ENCODE measurements around the gene PERM1. TPM values are rescaled to one million over a fixed set of nuclear protein-coding genes. Genes with fewer than 3 reads are reported as not detected.

The PERM1 gene
- total RNA-seq, 1 donor = 0.43 TPM

- H3K4me3 ChIP-seq (ENCODE audit: low read depth, low read length) = no peak overlapping the region
- no peak for DNase-seq (ENCODE audit: low read depth)
- no peak for TF ChIP-seq CTCF (IDR thresholded peaks at IDR 0.05; ENCODE audit: insufficient read depth, low read depth, low read length)
These were observed 1.0 kb upstream of the PERM1 start for GRCh38 chr1:982765-983436.

GRCh38 chr1:981491-981954 is 370 bp downstream of the PERM1 start:
- H3K4me3 ChIP-seq (ENCODE audit: low read depth, low read length) = no peak overlapping the region
- DNase-seq (ENCODE audit: low read depth) = no peak
- no peak for TF ChIP-seq CTCF (IDR thresholded peaks at IDR 0.05; ENCODE audit: insufficient read depth, low read depth, low read length)

DNA sequence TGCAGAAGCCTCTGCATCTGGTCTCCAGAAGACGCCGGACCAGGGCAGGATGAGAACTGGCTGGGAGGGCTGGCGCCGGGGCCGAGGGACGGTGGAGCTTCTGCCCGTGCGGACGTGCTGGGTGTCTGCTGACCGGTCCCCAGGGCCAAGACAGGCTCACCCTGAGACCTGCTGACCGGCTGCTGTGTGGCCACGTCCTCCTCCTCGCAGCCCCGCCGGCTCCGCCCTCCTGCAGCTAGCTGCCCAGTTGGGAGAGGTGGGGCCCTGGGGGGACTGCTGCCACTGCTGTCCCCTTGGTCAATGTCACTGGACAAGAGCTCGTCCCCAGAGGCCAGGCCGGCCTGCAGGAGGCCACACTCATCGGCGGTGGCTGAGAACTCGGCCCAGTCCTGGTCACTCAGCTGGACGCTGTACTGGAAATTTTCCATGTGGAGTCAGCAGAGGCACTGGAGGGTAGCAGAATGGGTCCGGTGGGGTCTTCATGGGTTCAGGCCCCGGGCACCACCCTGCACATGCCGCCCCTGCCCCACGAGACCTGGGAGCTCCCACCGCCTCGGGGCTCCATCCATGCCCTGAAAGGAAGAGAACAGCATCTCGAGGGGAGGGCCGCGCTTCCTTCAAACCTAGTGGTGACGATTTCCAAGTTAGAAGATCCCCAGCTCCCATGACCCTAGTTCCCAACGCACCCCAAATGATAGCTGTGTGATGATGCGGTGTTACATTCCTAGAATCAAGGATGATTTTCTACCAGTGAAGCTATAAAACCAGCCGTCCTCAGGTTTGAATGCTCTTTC is 1.1 kb downstream of the PERM1 start:
- no peak for DNase-seq (ENCODE audit: low read depth)
- TF ChIP-seq CTCF (IDR thresholded peaks at IDR 0.05; ENCODE audit: insufficient read depth, low read depth, low read length) = no peak
- H3K4me3 ChIP-seq (ENCODE audit: low read depth, low read length) = no peak overlapping the region

- no peak overlapping the region for H3K4me3 ChIP-seq (ENCODE audit: low read depth, low read length)
- TF ChIP-seq CTCF (IDR thresholded peaks at IDR 0.05; ENCODE audit: insufficient read depth, low read depth, low read length) = no peak
- DNase-seq (ENCODE audit: low read depth) = no peak
These were observed 1.7 kb downstream of the PERM1 start for GRCh38 chr1:980137-980571.

GRCh38 chr1:979744-980072 is 2.2 kb downstream of the PERM1 start:
- no peak for DNase-seq (ENCODE audit: low read depth)

More at GRCh38 chr1:979744-980072, 2.2 kb downstream of the PERM1 start:
- no peak for TF ChIP-seq CTCF (IDR thresholded peaks at IDR 0.05; ENCODE audit: insufficient read depth, low read depth, low read length)
- no peak overlapping the region for H3K4me3 ChIP-seq (ENCODE audit: low read depth, low read length)
